GM21619 (cell line): ENCODE results near the gene SERAC1.

Experiments used
- ATAC-seq: cut with Tn5 transposase; IDR thresholded peaks from one replicate; pipeline ENCODE4 v1.9.1; 2021; ENCODE audit not compliant: unreplicated experiment

The SERAC1 gene

DNA sequence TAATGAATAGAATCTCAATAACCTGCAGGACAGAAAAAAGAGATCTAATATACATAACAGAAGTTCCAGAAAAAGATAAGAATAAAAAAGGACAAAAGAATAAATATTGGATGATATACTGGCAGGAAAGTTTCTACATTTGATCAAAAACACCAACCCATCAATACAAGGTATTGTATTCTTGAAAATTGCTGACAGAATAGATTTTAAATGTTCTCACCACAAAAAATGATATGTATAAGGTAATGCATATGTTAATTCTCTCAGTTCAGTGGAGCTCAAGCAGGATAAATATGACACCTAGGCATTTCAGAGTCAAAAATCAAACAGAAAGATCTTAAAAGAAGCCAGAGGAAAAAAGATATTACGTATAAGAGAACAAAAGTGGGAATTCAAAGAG lies 43.8 kb downstream of the SERAC1 start:
- ATAC-seq: no peak

DNA sequence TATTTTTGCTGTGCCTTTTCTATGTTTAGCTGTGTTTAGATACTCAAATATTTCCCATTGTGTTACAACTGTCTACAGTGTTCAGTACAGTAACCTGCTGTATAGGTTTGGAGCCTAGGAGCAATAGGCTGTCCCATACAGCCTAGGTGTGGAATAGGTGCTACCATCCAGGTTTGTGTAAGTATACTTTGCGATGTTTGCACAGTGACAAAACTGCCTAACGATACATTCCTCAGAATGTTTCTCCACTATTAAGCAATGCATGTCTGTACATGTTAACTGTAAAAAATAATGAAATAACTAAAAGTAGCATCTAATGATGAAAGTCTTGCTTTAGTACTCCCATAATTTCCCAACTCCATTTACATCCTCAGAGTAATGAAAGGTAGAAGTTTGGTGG lies 46.0 kb downstream of the SERAC1 start:
- ATAC-seq: no peak

DNA sequence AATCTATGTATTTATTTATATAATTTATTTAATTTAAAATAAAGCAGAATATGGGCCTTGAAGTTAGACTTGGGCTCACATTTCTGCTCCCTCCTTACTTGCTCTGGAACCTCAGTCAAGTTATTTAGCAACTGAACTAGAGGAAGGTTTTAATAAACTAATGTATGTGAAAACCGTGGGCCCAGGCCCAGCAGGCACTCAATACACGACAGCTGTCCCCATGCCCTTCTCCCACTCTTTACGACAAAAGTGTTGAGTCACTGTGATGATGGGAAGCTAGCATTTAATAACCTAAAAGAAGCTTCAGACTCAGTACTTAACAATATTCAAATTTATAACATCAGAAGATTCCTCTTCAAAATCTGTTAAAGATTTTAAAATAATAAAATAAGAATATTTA lies 46.7 kb downstream of the SERAC1 start:
- no peak for ATAC-seq

DNA sequence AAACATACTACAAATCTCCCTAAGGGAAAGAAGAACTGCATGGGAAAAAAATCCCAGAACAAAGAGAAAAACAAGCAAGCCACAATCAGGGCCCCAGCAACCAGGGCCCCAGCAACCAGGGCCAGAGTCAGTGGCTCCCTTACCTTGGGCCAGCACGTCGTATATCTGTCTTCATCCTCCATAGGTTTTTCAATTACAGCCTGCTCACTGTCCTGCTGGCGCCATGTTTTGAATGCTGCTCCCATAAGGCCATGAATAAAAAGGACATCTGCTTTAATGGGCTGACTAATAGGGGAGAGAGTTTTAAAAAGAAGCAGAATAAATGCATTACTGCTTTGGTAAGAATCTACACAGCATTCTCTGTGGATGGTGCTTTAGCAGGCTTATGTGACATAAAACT lies 49.2 kb downstream of the SERAC1 start:
- ATAC-seq: no peak

DNA sequence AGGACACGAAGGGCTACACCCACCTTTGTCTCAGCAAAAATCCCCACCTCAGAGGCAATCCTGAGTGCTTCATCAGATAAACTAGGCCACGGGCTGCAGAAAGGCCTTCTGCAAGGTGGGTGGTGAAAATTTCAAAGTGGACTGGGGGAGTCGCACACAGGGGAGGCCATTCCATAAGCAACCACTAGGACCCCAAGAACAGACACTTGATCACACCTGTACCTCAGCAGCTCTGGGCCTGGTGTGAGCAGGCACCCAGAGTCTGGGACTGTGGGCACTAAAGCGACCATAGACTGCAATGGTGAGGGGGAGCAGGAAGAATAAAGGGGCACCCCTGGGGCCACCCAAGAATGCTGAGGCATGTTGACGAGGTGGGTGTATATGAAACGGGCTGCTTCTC lies 52.6 kb downstream of the SERAC1 start:
- no peak for ATAC-seq

DNA sequence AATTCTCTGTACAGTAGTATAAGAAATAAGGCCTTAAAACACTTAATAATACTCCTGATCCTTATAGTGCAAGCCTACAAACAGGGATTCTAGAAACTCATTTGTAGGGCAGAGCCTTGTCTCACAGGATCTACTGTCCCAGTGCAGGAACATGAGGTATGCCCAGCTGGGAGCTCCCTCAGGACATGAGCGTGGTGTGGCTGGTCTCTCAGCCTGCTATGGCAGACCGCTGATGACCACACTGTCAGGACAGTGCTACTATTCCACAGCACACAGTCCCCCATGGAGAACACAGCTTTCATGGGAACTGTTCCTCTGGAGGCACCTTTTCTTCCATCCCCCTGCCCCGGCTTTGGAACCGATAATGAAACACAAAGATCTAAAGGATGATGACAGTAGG lies 53.0 kb downstream of the SERAC1 start:
- ATAC-seq: no peak

DNA sequence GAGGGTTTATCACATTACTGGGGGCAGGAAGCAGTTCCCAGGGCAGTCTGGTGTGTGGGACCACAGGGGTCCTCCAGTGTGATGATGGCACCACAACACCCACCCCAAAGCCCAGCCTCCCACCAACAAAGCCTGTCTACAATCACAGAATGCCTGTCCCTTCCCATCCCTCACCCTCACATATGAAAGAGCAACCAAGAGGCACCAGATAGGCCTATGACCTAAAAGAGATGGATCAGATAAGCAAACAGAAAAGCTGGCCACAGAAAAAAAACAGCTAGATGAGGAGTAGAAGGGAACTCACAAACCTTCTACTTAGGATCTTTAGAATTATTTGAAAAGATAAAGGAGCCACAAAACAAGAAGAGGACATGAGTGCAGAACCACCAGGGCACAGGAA lies 54.3 kb downstream of the SERAC1 start:
- no peak for ATAC-seq

DNA sequence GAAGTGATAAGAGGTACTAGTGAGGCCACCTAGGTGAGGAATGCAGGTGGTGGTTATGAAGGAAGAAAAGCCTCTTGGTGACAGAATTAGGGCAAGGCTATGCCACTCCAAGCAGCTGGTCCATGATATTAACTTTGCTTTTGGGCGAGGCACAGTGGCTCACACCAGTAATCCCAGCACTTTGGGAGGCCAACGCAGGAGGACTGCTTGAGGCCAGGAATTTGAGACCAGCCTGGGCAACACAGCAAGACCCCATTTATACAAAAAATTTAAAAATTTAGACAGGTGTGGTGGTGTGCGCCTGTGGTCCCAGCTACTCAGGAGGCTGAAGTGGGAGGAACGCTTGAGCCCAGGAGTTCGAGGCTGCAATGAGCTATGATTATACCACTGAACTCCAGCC lies 56.1 kb downstream of the SERAC1 start:
- no peak for ATAC-seq

DNA sequence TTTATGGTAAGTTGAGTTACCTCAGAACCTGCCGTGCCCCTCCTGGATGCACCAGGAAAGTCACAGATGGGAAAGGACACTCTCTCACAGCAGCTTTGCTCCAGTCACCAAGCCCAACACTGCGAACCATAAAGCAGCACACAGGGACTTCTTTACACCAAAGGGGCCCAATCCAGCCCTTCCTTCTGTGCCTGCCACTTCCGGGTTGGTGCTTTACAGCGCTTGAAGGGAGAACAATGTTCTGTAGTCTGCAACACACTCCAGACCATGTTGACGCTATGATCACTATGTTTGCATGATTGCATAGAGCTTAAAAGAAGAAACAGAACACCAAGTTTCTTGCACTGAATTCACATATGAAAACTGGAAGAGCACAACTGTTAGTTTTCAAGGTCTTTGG lies 57.1 kb downstream of the SERAC1 start:
- no peak for ATAC-seq

DNA sequence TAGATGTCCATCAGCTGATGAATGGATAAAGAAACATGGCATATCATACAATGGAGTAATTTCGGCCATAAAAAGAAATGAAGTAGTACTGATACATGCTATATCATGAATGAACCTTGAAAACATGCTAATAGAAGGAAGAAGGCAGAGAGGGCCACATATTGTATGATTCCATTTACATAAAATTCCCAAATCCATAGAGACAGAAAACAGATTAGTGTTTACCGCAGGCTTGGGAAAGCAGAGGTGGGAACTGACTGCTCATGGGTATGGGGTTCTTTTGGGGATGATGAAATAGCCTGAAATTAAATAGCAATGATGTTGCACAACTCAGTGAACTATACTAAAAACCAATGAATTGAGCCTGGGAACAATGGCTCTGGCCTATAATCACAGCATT lies 58.3 kb downstream of the SERAC1 start:
- no peak for ATAC-seq

DNA sequence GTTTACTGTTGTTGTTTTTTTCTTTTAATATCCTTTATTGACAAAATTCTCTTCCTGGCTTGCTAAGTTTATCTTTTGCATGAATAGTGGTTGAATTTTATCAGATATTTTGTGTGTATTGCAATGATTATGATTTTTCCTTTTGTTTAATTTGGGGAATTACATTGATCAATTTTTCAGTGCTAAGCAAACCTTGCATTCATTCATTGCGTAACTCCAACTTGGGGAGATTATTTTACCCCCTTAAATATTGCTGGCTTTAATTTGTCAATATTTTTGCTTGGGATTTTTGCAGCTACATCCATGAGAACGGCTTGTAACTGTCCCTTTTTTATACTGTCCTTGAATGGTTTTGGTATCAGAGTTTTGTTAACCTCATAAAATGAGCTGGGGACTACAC lies 63.4 kb downstream of the SERAC1 start:
- ATAC-seq: no peak

DNA sequence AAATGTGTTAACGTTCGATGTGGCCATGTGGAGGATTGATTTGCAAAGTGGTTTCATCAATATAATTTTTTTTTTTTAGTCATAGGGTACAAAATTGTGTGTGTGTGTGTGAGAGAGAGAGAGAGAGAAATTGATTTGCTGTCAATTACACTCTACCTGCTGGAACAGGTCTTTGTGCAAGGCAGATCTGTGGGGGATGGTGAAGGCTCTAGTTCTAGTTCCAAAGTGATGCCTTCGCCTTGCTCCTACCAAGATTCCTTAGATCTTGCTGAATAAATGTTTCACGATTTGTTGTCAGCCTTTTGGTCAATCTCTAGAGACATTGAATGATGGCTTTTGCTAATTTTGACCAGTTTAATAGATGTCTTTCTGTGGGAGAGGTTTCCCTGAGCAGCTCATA lies 64.8 kb downstream of the SERAC1 start:
- ATAC-seq: no peak

DNA sequence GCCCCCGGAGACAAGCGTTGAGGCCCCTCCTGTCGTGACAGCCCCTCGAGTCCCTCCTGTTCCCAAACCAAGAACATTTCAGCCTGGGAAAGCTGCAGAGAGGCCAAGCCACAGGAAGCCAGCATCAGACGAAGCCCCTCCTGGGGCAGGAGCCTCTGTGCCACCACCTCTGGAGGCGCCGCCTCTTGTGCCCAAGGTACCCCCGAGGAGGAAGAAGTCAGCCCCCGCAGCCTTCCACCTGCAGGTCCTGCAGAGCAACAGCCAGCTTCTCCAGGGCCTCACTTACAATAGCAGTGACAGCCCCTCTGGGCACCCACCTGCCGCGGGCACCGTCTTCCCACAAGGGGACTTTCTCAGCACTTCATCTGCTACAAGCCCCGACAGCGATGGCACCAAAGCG lies 72.4 kb downstream of the SERAC1 start:
- ATAC-seq: no peak

DNA sequence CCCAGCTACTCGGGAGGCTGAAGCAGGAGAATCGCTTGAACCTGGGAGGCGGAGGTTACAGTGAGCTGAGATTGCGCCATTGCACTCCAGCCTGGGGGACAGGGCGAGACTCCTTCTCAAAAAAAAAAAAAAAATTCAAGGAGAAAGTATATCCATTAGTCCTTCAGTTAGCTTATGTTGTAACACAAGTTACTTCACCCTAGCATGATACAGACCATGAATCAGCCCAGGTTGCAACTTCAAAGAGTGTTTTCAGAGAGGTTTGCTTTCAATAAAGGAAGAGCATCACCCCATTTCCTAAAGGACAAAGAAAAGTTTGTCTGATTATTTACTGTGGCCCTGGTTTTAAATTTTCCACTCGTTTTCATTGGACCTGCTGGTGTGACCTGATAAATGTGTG lies 73.0 kb downstream of the SERAC1 start:
- no peak for ATAC-seq

DNA sequence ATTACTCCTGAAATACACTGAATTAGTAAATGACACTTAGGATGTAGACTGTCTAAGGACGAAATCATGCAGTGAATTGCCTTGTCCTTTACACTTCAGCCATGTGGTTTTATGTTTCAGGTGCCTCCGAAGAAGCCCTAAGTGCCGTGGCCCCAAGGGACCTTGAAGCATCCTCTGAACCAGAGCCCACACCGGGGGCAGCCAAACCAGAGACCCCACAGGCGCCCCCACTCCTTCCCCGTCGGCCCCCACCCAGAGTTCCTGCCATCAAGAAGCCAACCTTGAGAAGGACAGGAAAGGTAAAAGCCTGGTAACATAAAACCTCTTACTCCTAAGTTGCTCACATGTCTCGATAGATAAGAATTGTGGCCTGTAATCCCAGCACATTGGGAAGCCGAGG lies 75.3 kb downstream of the SERAC1 start:
- ATAC-seq: no peak

DNA sequence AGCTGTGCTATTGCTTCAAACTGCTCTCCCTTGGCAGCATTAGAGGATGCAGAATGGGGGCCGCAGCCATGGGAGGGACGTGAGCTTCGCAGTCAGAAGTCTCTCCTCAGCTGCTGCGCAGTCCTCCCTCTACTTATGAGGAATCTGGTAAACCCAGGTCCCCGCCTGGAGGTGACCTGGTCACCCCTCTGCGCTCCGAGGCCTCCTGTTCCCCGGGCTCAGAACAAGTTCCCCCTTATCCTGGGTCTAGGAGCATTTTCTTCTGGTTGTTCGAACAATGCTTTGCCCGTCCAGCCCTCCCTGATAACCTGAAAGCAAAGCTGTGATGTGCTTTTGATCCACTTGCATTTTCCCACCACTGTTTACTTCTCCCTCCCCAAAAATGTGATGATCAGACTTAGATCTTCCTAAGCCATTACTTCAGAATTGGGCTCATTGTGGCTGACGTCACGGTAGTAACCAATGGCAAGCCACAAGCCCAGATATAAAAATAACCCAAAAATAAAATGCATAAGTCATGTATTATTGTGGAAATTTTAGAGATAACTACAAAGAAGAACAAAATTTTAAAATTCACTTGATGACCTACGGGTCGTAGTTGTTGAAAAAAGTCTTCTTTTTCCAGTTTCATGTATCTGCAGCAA lies 80.7 kb downstream of the SERAC1 start:
- no peak for ATAC-seq

DNA sequence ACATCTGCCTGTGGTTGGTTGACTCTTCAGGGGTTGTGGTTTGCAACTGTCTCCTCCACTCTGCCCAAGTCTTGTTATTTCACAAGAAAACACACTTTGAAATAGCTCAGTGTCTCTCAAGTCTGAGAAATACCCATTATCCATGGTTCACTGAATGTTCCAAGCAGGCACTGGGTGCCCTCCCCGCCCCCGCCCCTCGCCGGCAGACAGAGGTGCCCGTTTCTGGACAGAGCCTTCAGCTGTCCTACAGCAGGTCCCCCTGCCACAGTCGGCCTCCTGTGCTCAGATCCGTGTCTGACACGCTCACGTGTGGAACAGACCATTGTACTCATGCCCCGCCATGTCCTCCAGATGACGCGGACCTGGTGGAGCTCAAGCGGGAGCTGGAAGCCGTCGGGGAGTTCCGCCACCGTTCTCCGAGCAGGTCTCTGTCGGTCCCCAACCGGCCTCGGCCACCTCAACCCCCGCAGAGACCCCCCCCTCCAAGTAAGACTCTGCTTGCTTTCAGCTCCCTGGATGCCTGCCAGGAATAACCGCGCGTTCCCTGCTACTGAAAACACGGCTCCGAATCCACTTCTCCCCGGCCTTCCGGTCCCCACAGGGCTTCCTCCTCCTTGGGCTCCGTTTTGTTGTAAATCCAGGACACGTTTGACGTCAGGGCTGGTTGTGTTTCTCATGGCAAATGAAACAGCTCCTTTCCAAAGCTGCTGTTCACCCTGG lies 81.4 kb downstream of the SERAC1 start:
- peak; percentile 62 for ATAC-seq

DNA sequence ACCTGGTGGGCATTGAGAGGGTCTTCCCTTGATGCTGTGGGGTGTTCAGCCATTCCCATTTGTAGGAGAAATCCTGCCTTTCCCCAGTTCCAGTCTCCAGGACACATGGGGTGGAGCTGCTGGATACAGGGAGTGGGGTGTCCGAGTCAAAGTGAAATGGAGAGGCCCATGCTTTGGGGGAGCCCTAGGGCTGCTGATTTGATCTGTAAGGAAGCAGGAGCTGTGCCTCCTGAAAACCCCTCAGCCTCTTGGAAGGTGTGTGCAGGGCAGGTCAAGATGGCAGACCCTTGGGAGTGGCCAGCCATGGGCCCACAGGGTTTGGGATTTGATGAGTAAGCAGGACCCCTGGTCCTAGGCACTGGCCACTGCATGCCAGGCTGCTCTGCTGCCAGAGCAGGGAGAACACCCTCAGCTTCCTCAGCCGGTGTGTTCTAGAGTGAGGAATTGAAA lies 82.0 kb downstream of the SERAC1 start:
- no peak for ATAC-seq

DNA sequence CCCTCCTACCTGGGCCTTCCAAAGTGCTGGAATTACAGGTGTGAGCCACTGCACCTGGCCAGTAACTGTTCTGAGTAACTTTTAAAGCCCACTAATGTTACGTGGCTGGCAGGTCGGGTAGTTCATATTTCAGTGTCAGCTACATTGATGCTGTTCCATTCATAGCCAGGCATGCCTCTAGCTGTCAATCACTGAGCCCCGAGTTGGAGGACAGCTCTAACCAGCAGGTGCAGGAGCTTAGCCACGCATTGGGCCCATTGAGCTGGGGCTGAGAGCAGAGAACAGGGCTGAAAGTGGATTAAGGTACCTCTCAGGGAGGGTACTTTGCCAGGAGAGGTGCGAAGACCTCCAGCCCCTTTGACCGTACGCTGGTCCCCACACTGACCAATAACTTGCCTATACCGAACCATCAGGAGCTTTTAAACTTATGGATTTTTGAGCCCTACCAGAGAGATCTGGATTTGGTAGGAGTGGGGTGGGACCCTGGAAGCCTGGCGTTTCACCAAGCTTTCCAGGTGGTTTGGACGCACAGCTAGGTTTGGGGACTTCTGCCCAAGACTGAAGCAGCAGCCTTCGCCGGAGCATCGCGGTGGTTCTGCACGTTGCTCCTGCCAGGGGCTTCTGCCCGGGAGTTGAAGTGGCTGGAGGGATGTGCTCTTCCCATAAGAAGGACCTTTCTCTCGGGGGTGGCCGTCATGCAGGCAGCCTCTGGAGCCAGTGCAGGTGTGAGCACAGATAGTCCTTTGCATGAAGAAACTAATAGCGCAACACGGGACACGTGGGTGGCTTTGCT lies 82.6 kb downstream of the SERAC1 start:
- no peak for ATAC-seq

DNA sequence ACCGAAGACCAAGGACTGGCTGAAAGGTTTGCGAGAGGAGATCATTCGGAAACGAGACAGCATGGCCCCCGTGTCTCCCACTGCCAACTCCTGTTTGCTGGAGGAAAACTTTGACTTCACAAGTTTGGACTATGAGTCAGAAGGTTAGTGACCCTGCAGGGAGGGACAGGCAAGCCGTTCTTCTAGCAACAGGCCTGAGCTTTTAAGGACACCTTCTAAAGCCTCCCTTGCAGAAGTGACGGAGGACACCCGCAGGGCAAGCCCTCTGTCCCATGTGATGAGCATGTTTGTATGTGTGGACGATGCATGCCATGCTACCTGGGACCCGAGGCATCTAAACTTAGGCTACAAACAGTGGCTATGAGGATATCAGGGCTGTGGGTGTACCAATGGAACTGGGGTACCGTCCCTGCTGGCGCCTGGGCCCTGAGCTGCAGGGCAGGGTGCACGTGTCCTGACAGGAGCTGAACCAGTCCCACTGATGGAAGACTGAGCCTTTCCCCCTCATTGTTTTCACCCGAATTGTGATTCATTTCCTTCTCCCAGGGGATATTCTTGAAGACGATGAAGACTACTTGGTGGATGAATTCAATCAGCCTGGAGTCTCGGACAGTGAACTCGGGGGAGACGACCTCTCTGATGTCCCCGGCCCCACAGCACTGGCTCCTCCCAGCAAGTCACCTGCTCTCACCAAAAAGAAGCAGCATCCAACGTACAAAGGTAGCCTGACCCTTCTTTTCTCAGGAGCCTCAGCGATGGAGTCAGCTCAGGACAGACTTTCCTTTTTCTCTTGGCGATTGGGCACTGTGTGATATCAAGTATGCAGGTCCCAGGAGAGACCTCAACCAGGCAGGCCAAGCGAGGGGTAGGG lies 84.4 kb downstream of the SERAC1 start:
- no peak for ATAC-seq

DNA sequence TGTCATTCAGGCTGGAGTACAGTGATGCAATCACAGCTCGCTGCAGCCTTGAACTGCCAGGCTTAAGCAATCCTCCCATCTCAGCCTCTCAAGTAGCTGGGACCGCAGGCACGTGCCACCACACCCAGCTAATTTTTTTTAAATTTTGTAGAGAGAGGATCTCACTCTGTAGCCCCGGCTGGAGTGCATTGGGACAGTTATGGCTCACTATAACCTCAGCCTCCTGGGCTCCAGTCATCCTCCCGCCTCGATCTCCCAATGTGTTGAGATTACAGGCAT lies 86.5 kb downstream of the SERAC1 start:
- ATAC-seq: no peak
